Activated B cell treated with CpG ODN at 0.5 μM for 24 hours (primary cell): ENCODE results near the gene KCNA1. TPM values are rescaled to one million over a fixed set of nuclear protein-coding genes. Genes with fewer than 3 reads are reported as not detected.

Source experiments
- ATAC-seq: fragments of 200-7000 bp; cut with Tn5 transposase; one replicate; pipeline ENCODE4 v1.10.0; 2021; ENCODE audit warnings: low read depth, mild to moderate bottlenecking, moderate library complexity
- CTCF ChIA-PET: fragments of 350-600 bp; sonication (Branson Sonifier 250); formaldehyde crosslinking; loops from one replicate; lab custom pipeline; 2021; ENCODE audit warnings: antibody characterized with exemption; lab: Charles Lee
- POLR2A ChIA-PET: fragments of 350-600 bp; sonication (Branson Sonifier 250); formaldehyde crosslinking; loops from one replicate; lab custom pipeline; 2021; ENCODE audit warnings: antibody characterized with exemption; lab: Charles Lee
- DNase-seq: peaks from one replicate; pipeline ENCODE4 v3.0.0; 2022
- H3K27ac Mint-ChIP-seq: one replicate; pipeline ENCODE4 v1.8.0; 2020; ENCODE audit warnings: mixed read lengths
- H3K27me3 Mint-ChIP-seq: one replicate; pipeline ENCODE4 v1.8.0; 2021; ENCODE audit warnings: mixed read lengths
- H3K36me3 Mint-ChIP-seq: one replicate; pipeline ENCODE4 v1.8.0; 2021; ENCODE audit warnings: low read depth, mixed read lengths
- H3K4me1 Mint-ChIP-seq: one replicate; pipeline ENCODE4 v1.8.0; 2021; ENCODE audit warnings: mixed read lengths
- H3K4me3 Mint-ChIP-seq: one replicate; pipeline ENCODE4 v1.8.0; 2020; ENCODE audit warnings: mild to moderate bottlenecking, mixed read lengths
- H3K9me3 Mint-ChIP-seq: one replicate; pipeline ENCODE4 v1.8.0; 2020; ENCODE audit warnings: mixed read lengths
- CTCF ChIP-seq: fragments of 200-600 bp; IDR thresholded peaks from one replicate; pipeline ENCODE4 v1.8.0; 2022; ENCODE audit warnings: antibody characterized with exemption, mild to moderate bottlenecking
- intact Hi-C: fragments of 100-400 bp; cut with micrococcal nuclease; formaldehyde crosslinking; loops from one replicate; pipeline ENCODE4 v1.15.1; 2024
- total RNA-seq: library from RNA; stranded (reverse); gene quantifications from 2 replicates; pipeline ENCODE4 v1.2.3, GENCODE V29; 2022

The KCNA1 gene
- total RNA-seq, 1 donor from 2014 or later: 0.04 TPM

GRCh38 chr12:4909410-4909733 is 333 bp upstream of the KCNA1 start:
- no peaks in the 10 kb centered on the region for H3K9me3 Mint-ChIP-seq
- DNase-seq: no peak
- H3K27ac Mint-ChIP-seq: no peak overlapping the region
- intact Hi-C loops: no loop called here
- H3K36me3 Mint-ChIP-seq: no peaks in the 10 kb centered on the region
- no peak for TF ChIP-seq CTCF
- ChIA-PET POLR2A (no interaction called here), CTCF (interaction anchor here (0.8 to 1.6 kb wide), 2 partner anchors 52 to 54 kb away, joined by 3 to 6 read pairs; no protein-coding TSS in a partner anchor)
- H3K4me1 Mint-ChIP-seq: peaks cover 25% of the 10 kb centered on the region
- H3K27me3 Mint-ChIP-seq: peaks cover 43% of the 10 kb centered on the region
- no peak for ATAC-seq
- peak overlapping the region; percentile 91 for H3K4me3 Mint-ChIP-seq

- peaks cover 46% of the 10 kb centered on the region for H3K27me3 Mint-ChIP-seq
- CTCF ChIA-PET: no interaction called here
- ATAC-seq (peak; percentile 64), DNase-seq (peak; percentile 15)
- peak overlapping the region; percentile 91 for H3K4me3 Mint-ChIP-seq
- H3K27ac Mint-ChIP-seq: peak overlapping the region; percentile 19
- peaks cover 25% of the 10 kb centered on the region for H3K4me1 Mint-ChIP-seq
- intact Hi-C loops: loop anchor here (2.0 kb wide), 1 partner anchor 54 kb away; no protein-coding TSS in a partner anchor
- H3K36me3 Mint-ChIP-seq: no peaks in the 10 kb centered on the region
- no peak for TF ChIP-seq CTCF
- no peaks in the 10 kb centered on the region for H3K9me3 Mint-ChIP-seq
- POLR2A ChIA-PET: interaction anchor here (0.6 kb wide), 1 partner anchor 585 kb away, joined by 6 read pairs; no protein-coding TSS in a partner anchor
These were observed 1.0 kb downstream of the KCNA1 start for GRCh38 chr12:4910502-4911315.

GRCh38 chr12:4911316-4911994 is 1.8 kb downstream of the KCNA1 start:
- Mint-ChIP-seq H3K27ac (no peak overlapping the region), H3K36me3 (no peaks in the 10 kb centered on the region), H3K9me3 (no peaks in the 10 kb centered on the region), H3K27me3 (peaks cover 49% of the 10 kb centered on the region), H3K4me3 (peak overlapping the region; percentile 73), H3K4me1 (peaks cover 25% of the 10 kb centered on the region)
- DNase-seq (no peak), ATAC-seq (no peak)
- CTCF ChIA-PET: interaction anchor here (0.8 to 0.9 kb wide), 2 partner anchors 53 to 95 kb away, joined by 3 to 4 read pairs; no protein-coding TSS in a partner anchor
- TF ChIP-seq CTCF: no peak
- POLR2A ChIA-PET: interaction anchor here (0.6 kb wide), 1 partner anchor 586 kb away, joined by 6 read pairs; no protein-coding TSS in a partner anchor
- intact Hi-C loops: loop anchor here (2.0 kb wide), 1 partner anchor 55 kb away; no protein-coding TSS in a partner anchor

- H3K4me1 Mint-ChIP-seq: peaks cover 17% of the 10 kb centered on the region
- H3K4me3 Mint-ChIP-seq: no peak overlapping the region
- no peaks in the 10 kb centered on the region for H3K36me3 Mint-ChIP-seq
- intact Hi-C loops: no loop called here
- no peak for TF ChIP-seq CTCF
- no peak overlapping the region for H3K27ac Mint-ChIP-seq
- H3K27me3 Mint-ChIP-seq: peaks cover 51% of the 10 kb centered on the region
- no peaks in the 10 kb centered on the region for H3K9me3 Mint-ChIP-seq
- no peak for DNase-seq
- no peak for ATAC-seq
- ChIA-PET CTCF (no interaction called here), POLR2A (no interaction called here)
These were observed 5.0 kb downstream of the KCNA1 start for GRCh38 chr12:4914720-4915119.

- Mint-ChIP-seq H3K4me3 (no peak overlapping the region), H3K9me3 (no peaks in the 10 kb centered on the region), H3K27me3 (peaks cover 50% of the 10 kb centered on the region), H3K27ac (no peak overlapping the region), H3K36me3 (no peaks in the 10 kb centered on the region), H3K4me1 (peaks cover 8% of the 10 kb centered on the region)
- ATAC-seq (no peak), DNase-seq (no peak)
- intact Hi-C loops: no loop called here
- POLR2A ChIA-PET: no interaction called here
- CTCF ChIA-PET: no interaction called here
- TF ChIP-seq CTCF: no peak
These were observed 6.0 kb downstream of the KCNA1 start for GRCh38 chr12:4915752-4916151.
